ENCODE data around the gene AKAP6. TPM values are rescaled to one million over a fixed set of nuclear protein-coding genes. Genes with fewer than 3 reads are reported as not detected.
"Not testable (repeated sequence)": the region's sequence is repeated elsewhere in the genome, so short reads cannot be mapped to it uniquely, and the experiment has no call there.

Gene AKAP6
- total RNA-seq, 1 donor from 2014 or later: 3.6 TPM

- H3K9me3 Mint-ChIP-seq (ENCODE audit: low read depth): no peaks in the 10 kb centered on the region
- TF ChIP-seq CTCF (IDR thresholded peaks at IDR 0.05): no peak
- peaks cover 7% of the 10 kb centered on the region for H3K4me1 Mint-ChIP-seq (ENCODE audit: low read depth)
- H3K36me3 Mint-ChIP-seq (ENCODE audit: low read depth): peaks cover 2% of the 10 kb centered on the region
- H3K4me3 Mint-ChIP-seq (ENCODE audit: unreplicated experiment): no peak overlapping the region
- no peak overlapping the region for H3K27ac Mint-ChIP-seq (ENCODE audit: unreplicated experiment)
- DNase-seq (ENCODE audit: low spot score): no peak
- H3K27me3 Mint-ChIP-seq (ENCODE audit: low read depth): no peaks in the 10 kb centered on the region
These were observed 122.0 kb downstream of the AKAP6 start for GRCh38 chr14:32450919-32451675.

DNA sequence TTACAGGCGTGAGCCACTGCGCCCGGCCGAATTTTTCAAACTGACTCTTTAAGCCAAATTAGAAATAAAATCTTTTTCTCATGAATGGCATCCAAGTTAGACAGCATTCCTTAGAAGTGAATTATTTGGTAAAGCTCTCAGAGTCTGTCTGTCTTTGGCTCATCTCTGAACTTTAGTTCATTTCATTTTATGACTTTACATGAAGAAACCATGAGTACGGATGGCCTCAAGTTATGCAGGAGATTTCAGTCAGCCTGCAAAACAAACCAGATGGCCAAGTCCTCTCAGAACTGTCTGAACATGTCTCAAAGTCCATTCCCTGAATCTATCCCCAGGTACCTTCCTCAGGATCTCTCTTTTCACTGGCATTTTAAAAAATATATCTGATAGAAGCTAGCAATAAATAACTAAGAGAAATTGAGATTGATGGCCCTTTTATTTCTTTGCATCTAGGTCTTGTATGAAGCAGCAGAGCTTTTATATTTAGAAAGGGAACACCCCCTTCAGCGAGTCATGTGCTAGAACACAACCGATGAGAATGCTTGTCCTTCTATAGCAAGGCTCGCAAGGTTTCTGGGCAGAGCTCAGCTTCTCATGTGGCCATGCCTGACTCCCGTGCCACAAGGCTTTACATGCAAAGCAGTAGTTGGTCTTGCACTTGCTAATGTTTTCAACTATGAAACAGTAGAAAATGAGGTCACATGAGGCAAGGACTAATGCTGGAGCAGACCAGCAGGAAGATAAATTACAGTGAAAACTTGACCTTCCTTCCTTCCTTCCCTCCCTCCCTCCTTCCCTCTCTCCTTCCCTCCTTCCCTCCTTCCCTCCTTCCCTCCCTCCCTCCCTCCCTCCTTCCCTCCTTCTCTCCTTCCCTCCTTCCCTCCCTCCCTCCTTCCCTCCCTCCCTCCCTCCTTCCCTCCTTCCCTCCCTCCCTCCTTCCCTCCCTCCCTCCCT, 125.0 kb downstream of the AKAP6 start:
- DNase-seq (ENCODE audit: low spot score): no peak
- no peaks in the 10 kb centered on the region for H3K27me3 Mint-ChIP-seq (ENCODE audit: low read depth)
- TF ChIP-seq CTCF (IDR thresholded peaks at IDR 0.05): no peak
- H3K4me1 Mint-ChIP-seq (ENCODE audit: low read depth): peaks cover 29% of the 10 kb centered on the region
- H3K27ac Mint-ChIP-seq (ENCODE audit: unreplicated experiment): no peak overlapping the region
- H3K36me3 Mint-ChIP-seq (ENCODE audit: low read depth): no peaks in the 10 kb centered on the region
- H3K4me3 Mint-ChIP-seq (ENCODE audit: unreplicated experiment): no peak overlapping the region
- H3K9me3 Mint-ChIP-seq (ENCODE audit: low read depth): no peaks in the 10 kb centered on the region

DNA sequence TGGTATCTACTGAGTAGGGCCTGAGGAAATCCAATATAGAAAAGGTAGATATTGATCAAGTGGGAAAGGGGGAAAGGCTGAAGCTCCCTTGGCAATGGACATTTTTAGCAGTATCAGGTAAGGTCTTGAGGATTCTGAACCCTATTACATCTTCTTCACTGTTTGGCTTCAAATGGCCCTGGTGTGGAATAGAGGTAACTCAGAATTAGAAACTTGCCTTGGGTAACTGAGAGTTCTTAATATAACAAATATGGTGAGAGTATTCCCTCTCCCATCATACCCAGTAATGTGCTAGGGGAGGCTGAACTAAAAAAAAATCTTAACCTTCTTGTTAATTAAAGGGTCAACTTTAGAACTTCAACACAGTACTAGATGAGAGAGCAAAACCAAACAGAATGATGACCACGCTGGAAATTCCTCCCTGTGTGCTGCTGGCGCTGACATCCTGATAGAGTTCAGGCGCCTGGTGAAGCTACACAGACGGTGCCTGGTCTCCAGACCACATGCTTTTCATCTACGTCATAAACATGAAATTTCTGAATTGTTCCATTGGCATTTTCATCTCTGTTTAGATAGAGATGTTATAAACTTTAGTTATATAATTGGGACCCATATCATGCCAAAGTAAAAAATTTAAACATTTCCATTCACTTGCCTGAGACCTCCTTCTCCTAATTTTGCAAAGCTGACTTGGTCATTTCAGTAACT, 128.3 kb downstream of the AKAP6 start:
- no peak for TF ChIP-seq CTCF (IDR thresholded peaks at IDR 0.05)
- H3K9me3 Mint-ChIP-seq (ENCODE audit: low read depth): peaks cover 7% of the 10 kb centered on the region
- no peak overlapping the region for H3K4me3 Mint-ChIP-seq (ENCODE audit: unreplicated experiment)
- no peaks in the 10 kb centered on the region for H3K27me3 Mint-ChIP-seq (ENCODE audit: low read depth)
- peaks cover 35% of the 10 kb centered on the region for H3K4me1 Mint-ChIP-seq (ENCODE audit: low read depth)
- peak overlapping the region; percentile 68 for H3K27ac Mint-ChIP-seq (ENCODE audit: unreplicated experiment)
- H3K36me3 Mint-ChIP-seq (ENCODE audit: low read depth): no peaks in the 10 kb centered on the region
- no peak for DNase-seq (ENCODE audit: low spot score)

GRCh38 chr14:32458720-32459119, 129.6 kb downstream of the AKAP6 start:
- H3K9me3 Mint-ChIP-seq (ENCODE audit: low read depth): peaks cover 21% of the 10 kb centered on the region
- no peak for DNase-seq (ENCODE audit: low spot score)
- H3K4me1 Mint-ChIP-seq (ENCODE audit: low read depth): peaks cover 34% of the 10 kb centered on the region
- H3K27me3 Mint-ChIP-seq (ENCODE audit: low read depth): no peaks in the 10 kb centered on the region
- no peak overlapping the region for H3K4me3 Mint-ChIP-seq (ENCODE audit: unreplicated experiment)
- H3K27ac Mint-ChIP-seq (ENCODE audit: unreplicated experiment): peak overlapping the region; percentile 60
- peaks cover 12% of the 10 kb centered on the region for H3K36me3 Mint-ChIP-seq (ENCODE audit: low read depth)
- TF ChIP-seq CTCF (IDR thresholded peaks at IDR 0.05): no peak

DNA sequence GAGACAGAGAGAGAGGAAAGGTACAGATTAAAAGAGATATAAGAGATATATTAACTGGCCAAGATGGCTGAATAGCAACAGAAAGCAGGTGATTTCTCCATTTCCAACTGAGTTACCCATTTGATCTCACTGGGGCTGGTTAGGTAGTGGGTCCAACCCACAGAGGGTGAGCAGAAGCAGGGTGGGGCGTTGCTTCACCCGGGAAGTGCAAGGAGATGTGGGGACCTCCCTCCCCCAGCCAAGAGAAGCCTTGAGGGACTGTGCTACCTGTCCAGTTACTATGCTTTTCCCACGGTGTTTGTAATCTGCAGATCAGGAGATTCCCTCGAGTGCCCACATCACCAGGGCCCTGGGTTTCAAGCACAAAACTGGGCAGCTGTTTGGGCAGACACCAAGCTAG, 131.2 kb downstream of the AKAP6 start:
- no peak for TF ChIP-seq CTCF (IDR thresholded peaks at IDR 0.05)
- Mint-ChIP-seq H3K4me1 (ENCODE audit: low read depth) (peaks cover 29% of the 10 kb centered on the region), H3K27ac (ENCODE audit: unreplicated experiment) (no peak overlapping the region)

GRCh38 chr14:32462553-32462952, 133.5 kb downstream of the AKAP6 start:
- H3K27me3 Mint-ChIP-seq (ENCODE audit: low read depth): not testable (repeated sequence)
- H3K36me3 Mint-ChIP-seq (ENCODE audit: low read depth): peaks cover 17% of the 10 kb centered on the region

More for the DNA sequence above, 131.2 kb downstream of the AKAP6 start:
- peaks cover 23% of the 10 kb centered on the region for H3K9me3 Mint-ChIP-seq (ENCODE audit: low read depth)
- peaks cover 17% of the 10 kb centered on the region for H3K36me3 Mint-ChIP-seq (ENCODE audit: low read depth)
- H3K4me3 Mint-ChIP-seq (ENCODE audit: unreplicated experiment): no peak overlapping the region
- DNase-seq (ENCODE audit: low spot score): no peak
- no peaks in the 10 kb centered on the region for H3K27me3 Mint-ChIP-seq (ENCODE audit: low read depth)

More at GRCh38 chr14:32462553-32462952, 133.5 kb downstream of the AKAP6 start:
- not testable (repeated sequence) for H3K27ac Mint-ChIP-seq (ENCODE audit: unreplicated experiment); DNase-seq (ENCODE audit: low spot score); H3K4me3 Mint-ChIP-seq (ENCODE audit: unreplicated experiment)
- Mint-ChIP-seq H3K9me3 (ENCODE audit: low read depth) (peaks cover 23% of the 10 kb centered on the region), H3K4me1 (ENCODE audit: low read depth) (peaks cover 22% of the 10 kb centered on the region)

All from chondrocyte (in vitro differentiated cells).